ENCODE measurements around the gene SEC16A.

Gene SEC16A

GRCh38 chr9:136485049-136486045, 2.5 kb upstream of the SEC16A start:
- DNase-seq (ENCODE audit: low read depth, low spot score), result no peak
- POLR2A ChIA-PET, result no interaction called here
- CTCF ChIA-PET, result interaction anchor here (0.8 to 9.2 kb wide), 41 partner anchors 8 to 243 kb away, joined by 3 to 674 read pairs (median 5); partner anchors contain the start of gene GPSM1
- TF ChIP-seq CTCF (IDR thresholded peaks at IDR 0.05; ENCODE audit: insufficient read depth, low read length, missing control alignments), result peak; percentile 91
- no peak overlapping the region for H3K4me3 ChIP-seq (ENCODE audit: low read depth, low read length)

- POLR2A ChIA-PET, result interaction anchor here (1.0 kb wide), 2 partner anchors 14 to 141 kb away, joined by 3 read pairs; no protein-coding TSS in a partner anchor
- DNase-seq (ENCODE audit: low read depth, low spot score), result no peak
- CTCF ChIA-PET, result interaction anchor here (0.6 to 9.2 kb wide), 32 partner anchors 9 to 244 kb away, joined by 3 to 674 read pairs (median 4); partner anchors contain the start of gene GPSM1
- no peak for TF ChIP-seq CTCF (IDR thresholded peaks at IDR 0.05; ENCODE audit: insufficient read depth, low read length, missing control alignments)
- peak overlapping the region; percentile 75 for H3K4me3 ChIP-seq (ENCODE audit: low read depth, low read length)
Measured at GRCh38 chr9:136484153-136485048, 1.6 kb upstream of the SEC16A start.

- CTCF ChIA-PET, result interaction anchor here (1.0 to 9.2 kb wide), 16 partner anchors 10 to 245 kb away, joined by 3 to 674 read pairs (median 6); no protein-coding TSS in a partner anchor
- TF ChIP-seq CTCF (IDR thresholded peaks at IDR 0.05; ENCODE audit: insufficient read depth, low read length, missing control alignments), result no peak
- no peak for DNase-seq (ENCODE audit: low read depth, low spot score)
- peak overlapping the region; percentile 75 for H3K4me3 ChIP-seq (ENCODE audit: low read depth, low read length)
- POLR2A ChIA-PET, result interaction anchor here (0.6 to 1.0 kb wide), 3 partner anchors 13 to 142 kb away, joined by 3 read pairs; no protein-coding TSS in a partner anchor
Measured at GRCh38 chr9:136483589-136484152, 831 bp upstream of the SEC16A start.

GRCh38 chr9:136482046-136482792, 621 bp downstream of the SEC16A start:
- DNase-seq (ENCODE audit: low read depth, low spot score), result no peak
- peak overlapping the region; percentile 78 for H3K4me3 ChIP-seq (ENCODE audit: low read depth, low read length)
- ChIA-PET CTCF (no interaction called here), POLR2A (no interaction called here)
- no peak for TF ChIP-seq CTCF (IDR thresholded peaks at IDR 0.05; ENCODE audit: insufficient read depth, low read length, missing control alignments)

- TF ChIP-seq CTCF (IDR thresholded peaks at IDR 0.05; ENCODE audit: insufficient read depth, low read length, missing control alignments), result no peak
- DNase-seq (ENCODE audit: low read depth, low spot score), result no peak
- POLR2A ChIA-PET, result no interaction called here
- peak overlapping the region; percentile 78 for H3K4me3 ChIP-seq (ENCODE audit: low read depth, low read length)
- CTCF ChIA-PET, result interaction anchor here (1.9 kb wide), 1 partner anchor 150 kb away, joined by 5 read pairs; no protein-coding TSS in a partner anchor
Measured at GRCh38 chr9:136481558-136481957, 1.3 kb downstream of the SEC16A start.
